Measurements from ENCODE around the gene UTRN. TPM values are rescaled to one million over a fixed set of nuclear protein-coding genes. Genes with fewer than 3 reads are reported as not detected.

The UTRN gene
- total and polyA plus RNA-seq, 10 of the 15 experiments (the other 5 are each of a cell fraction or from before 2014, with no cell fraction given): 1.6 to 52.6 (median 25.5) TPM

- no peak for TF ChIP-seq POU2F2 (IDR thresholded peaks at IDR 0.05; ENCODE audit: borderline replicate concordance, low read depth, low read length)
- no peak for TF ChIP-seq ESRRA (IDR thresholded peaks at IDR 0.05; ENCODE audit: low read length)
- TF ChIP-seq MLLT1 (IDR thresholded peaks at IDR 0.05): no peak
These were observed 705 bp upstream of the UTRN start (continued) for GRCh38 chr6:144284478-144284782.

- Histone ChIP-seq H3K4me3 (peak overlapping the region; percentile 91), H3K36me3 (ENCODE audit: control insufficient read depth in 2 of 2, insufficient read depth in 2 of 2, low read length in 1 of 2) (no peaks in the 10 kb centered on the region), H4K20me1 (ENCODE audit: control insufficient read depth, insufficient read depth) (no peaks in the 10 kb centered on the region), H3K9me3 (replicated peaks; ENCODE audit: control insufficient read depth, insufficient read depth, low read length) (no peaks in the 10 kb centered on the region), H3K4me1 (ENCODE audit: control insufficient read depth, insufficient read depth, low read length) (no peaks in the 10 kb centered on the region), H3K27ac (ENCODE audit: control insufficient read depth, insufficient read depth) (no peak overlapping the region), H3K79me2 (ENCODE audit: control insufficient read depth, insufficient read depth, low read length) (no peaks in the 10 kb centered on the region), H3K9ac (ENCODE audit: control insufficient read depth, insufficient read depth, low read length) (peak overlapping the region; percentile 36), H3K27me3 (replicated peaks in 1 of 2; ENCODE audit: control insufficient read depth in 2 of 2, insufficient read depth in 2 of 2, low read length in 1 of 2) (peaks cover 8 to 9% of the 10 kb centered on the region in 2 experiments; a peak in 3 of 4 replicates), H2AFZ (ENCODE audit: control insufficient read depth, low read depth, low read length) (peak overlapping the region; percentile 20), H3K4me2 (ENCODE audit: control insufficient read depth, insufficient read depth) (peak overlapping the region; percentile 81)
- WGBS (ENCODE audit: insufficient coverage, insufficient replicate concordance, low lambda C conversion rate, missing lambda C conversion rate): 0% methylated on average over 15 of the region's 15 CpGs
- ChIA-PET SMC1A (ENCODE audit: uncharacterized antibody, unreplicated experiment) (interaction anchor here (0.8 to 1.3 kb wide), 4 partner anchors 21 to 70 kb away, joined by 3 to 5 read pairs (median 3); no protein-coding TSS in a partner anchor), POLR2A (no interaction called here), RAD21 (ENCODE audit: unreplicated experiment) (interaction anchor here (1.0 to 1.1 kb wide), 2 partner anchors 62 to 91 kb away, joined by 3 read pairs; no protein-coding TSS in a partner anchor), CTCF (no interaction called here)
- no TSS peak for BruUV-seq (replicated peaks)
- ATAC-seq (peak; percentile 60), DNase-seq (ENCODE audit: low read depth, low spot score) (no peak), FAIRE-seq (no peak)
- TF ChIP-seq CREM (IDR thresholded peaks at IDR 0.05; ENCODE audit: low read depth) (no peak), ESRRA (IDR thresholded peaks at IDR 0.05; ENCODE audit: low read length) (no peak), MTA3 (IDR thresholded peaks at IDR 0.05; ENCODE audit: borderline replicate concordance, low read length) (no peak), ZBTB40 (IDR thresholded peaks at IDR 0.05; ENCODE audit: borderline replicate concordance) (peak; percentile 24; the same call in 1 of the 2 replicates)
- intact Hi-C loops (cut with micrococcal nuclease; ENCODE audit: unreplicated experiment): no loop called here
- in situ Hi-C loops (cut with MboI): no loop called here
These were observed 338 bp downstream of the UTRN start for GRCh38 chr6:144285548-144285797.

Measured in GM12878 (cell line).